DOHH2 (cell line): ENCODE results near the gene CYYR1.

Experiments used
- CTCF ChIP-seq: fragments of 200-600 bp; sonication (generic); IDR thresholded peaks from one replicate; pipeline ENCODE4 v1.5.1; 2014; ENCODE audit warnings: antibody characterized with exemption, mild to moderate bottlenecking, low read depth, low read length; ENCODE audit not compliant: poor library complexity, severe bottlenecking
- EZH2phosphoT487 ChIP-seq: fragments of 200-600 bp; sonication (generic); IDR thresholded peaks from 2 replicates; pipeline ENCODE4 v1.6.1; 2017; ENCODE audit warnings: borderline replicate concordance, mild to moderate bottlenecking, antibody characterized with exemption, low read length, moderate library complexity, mixed read lengths

- TF ChIP-seq CTCF (no peak), EZH2phosphoT487 (no peak)
Observed at GRCh38 chr21:26546446-26547097, 26.5 kb downstream of the CYYR1 start.
